Memory B cell (primary cell): ENCODE results near the gene DHRS1.
A peak's percentile ranks its signal among the peaks of the same experiment; 100 is the strongest.

ENCODE experiments used
- ATAC-seq: fragments of 150-1000 bp; cut with Tn5 transposase; 2 replicates; pipeline ENCODE4 v1.10.0; 2021; ENCODE audit warnings: low read depth, mild to moderate bottlenecking, moderate library complexity
- DNase-seq, 2 donors: peaks; one replicate each; pipeline ENCODE4 v3.0.0; 2022; ENCODE audit warnings: low spot score in 2 of 2
- H3K27ac Mint-ChIP-seq: one replicate; pipeline ENCODE4 v1.8.0; 2022; ENCODE audit warnings: mild to moderate bottlenecking, moderate library complexity, mixed read lengths
- H3K27me3 Mint-ChIP-seq: one replicate; pipeline ENCODE4 v1.8.0; 2022; ENCODE audit warnings: mixed read lengths
- H3K36me3 Mint-ChIP-seq: one replicate; pipeline ENCODE4 v1.8.0; 2022; ENCODE audit warnings: mild to moderate bottlenecking, mixed read lengths
- H3K4me1 Mint-ChIP-seq: one replicate; pipeline ENCODE4 v1.8.0; 2022; ENCODE audit warnings: mixed read lengths
- H3K4me3 Mint-ChIP-seq: one replicate; pipeline ENCODE4 v1.8.0; 2022; ENCODE audit warnings: mild to moderate bottlenecking, moderate library complexity, mixed read lengths
- H3K9me3 Mint-ChIP-seq: one replicate; pipeline ENCODE4 v1.8.0; 2022; ENCODE audit warnings: mixed read lengths

Gene DHRS1

DNA sequence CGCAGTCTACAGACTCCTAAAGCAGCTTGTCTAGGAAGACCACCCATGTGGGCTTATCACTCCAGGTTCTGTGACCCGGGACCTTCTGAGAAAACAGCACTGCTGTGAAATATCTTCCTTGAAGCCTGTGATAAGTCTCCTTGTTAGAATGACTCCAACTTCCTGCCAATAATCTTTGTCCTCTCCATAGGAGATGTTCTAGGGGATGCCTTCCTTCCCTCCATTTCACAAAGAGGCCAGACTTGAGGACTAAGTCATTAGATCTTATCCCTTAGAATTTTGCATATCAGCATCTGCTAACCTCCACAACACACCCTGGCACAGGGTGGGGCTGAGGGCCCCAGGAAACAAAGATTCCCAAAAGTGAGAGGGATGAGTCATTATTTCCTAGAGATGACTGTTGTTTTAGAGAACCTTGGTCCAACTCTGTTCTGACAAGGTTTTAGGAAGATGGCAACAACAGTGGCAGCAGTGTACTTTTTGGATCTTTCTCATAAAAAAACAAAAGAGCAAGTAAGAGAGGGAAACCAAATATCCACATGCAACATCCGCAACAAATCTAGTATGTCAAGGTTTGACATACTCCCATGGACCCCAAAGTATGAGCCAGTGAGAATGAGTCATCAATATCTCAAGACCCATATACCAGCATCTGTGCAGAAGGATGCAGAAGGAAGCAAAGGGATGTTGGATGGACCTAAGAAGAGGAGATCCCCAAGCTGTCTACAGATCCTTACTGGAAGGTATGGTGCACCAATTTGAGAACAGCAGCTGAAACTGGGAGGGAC is 17.8 kb upstream of the DHRS1 start:
- ATAC-seq, result no peak
- peaks cover 16% of the 10 kb centered on the region for H3K4me1 Mint-ChIP-seq
- no peaks in the 10 kb centered on the region for H3K9me3 Mint-ChIP-seq
- H3K36me3 Mint-ChIP-seq, result no peaks in the 10 kb centered on the region
- DNase-seq, result no peak
- H3K27ac Mint-ChIP-seq, result no peak overlapping the region
- peaks cover 16% of the 10 kb centered on the region for H3K27me3 Mint-ChIP-seq
- H3K4me3 Mint-ChIP-seq, result no peak overlapping the region

DNA sequence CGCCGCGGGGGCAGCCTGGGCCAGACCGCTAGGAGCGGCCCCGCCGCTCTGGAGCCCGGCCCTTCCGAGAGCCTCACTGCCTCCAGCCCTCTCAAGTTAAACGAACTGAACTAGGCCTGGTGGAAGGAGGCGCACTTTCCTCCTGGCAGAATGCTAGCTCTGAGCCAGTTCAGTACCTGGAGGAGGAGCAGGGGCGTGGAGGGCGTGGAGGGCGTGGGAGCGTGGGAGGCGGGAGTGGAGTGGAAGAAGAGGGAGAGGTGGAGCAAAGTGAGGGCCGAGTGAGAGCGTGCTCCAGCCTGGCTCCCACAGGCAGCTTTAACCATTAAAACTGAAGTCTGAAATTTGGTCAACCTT is 17.0 kb upstream of the DHRS1 start:
- H3K4me1 Mint-ChIP-seq, result peaks cover 22% of the 10 kb centered on the region

DNA sequence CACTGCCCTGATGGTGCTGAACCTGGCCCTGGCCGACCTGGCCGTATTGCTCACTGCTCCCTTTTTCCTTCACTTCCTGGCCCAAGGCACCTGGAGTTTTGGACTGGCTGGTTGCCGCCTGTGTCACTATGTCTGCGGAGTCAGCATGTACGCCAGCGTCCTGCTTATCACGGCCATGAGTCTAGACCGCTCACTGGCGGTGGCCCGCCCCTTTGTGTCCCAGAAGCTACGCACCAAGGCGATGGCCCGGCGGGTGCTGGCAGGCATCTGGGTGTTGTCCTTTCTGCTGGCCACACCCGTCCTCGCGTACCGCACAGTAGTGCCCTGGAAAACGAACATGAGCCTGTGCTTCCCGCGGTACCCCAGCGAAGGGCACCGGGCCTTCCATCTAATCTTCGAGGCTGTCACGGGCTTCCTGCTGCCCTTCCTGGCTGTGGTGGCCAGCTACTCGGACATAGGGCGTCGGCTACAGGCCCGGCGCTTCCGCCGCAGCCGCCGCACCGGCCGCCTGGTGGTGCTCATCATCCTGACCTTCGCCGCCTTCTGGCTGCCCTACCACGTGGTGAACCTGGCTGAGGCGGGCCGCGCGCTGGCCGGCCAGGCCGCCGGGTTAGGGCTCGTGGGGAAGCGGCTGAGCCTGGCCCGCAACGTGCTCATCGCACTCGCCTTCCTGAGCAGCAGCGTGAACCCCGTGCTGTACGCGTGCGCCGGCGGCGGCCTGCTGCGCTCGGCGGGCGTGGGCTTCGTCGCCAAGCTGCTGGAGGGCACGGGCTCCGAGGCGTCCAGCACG is 16.4 kb upstream of the DHRS1 start:
- ATAC-seq, result no peak
- peaks cover 12% of the 10 kb centered on the region for H3K27me3 Mint-ChIP-seq
- peaks cover 22% of the 10 kb centered on the region for H3K4me1 Mint-ChIP-seq
- H3K36me3 Mint-ChIP-seq, result no peaks in the 10 kb centered on the region
- no peak overlapping the region for H3K4me3 Mint-ChIP-seq
- H3K9me3 Mint-ChIP-seq, result no peaks in the 10 kb centered on the region
- DNase-seq, result no peak
- no peak overlapping the region for H3K27ac Mint-ChIP-seq

More for the DNA sequence above, 17.0 kb upstream of the DHRS1 start:
- Mint-ChIP-seq H3K27ac (no peak overlapping the region), H3K27me3 (peaks cover 13% of the 10 kb centered on the region), H3K36me3 (no peaks in the 10 kb centered on the region), H3K9me3 (no peaks in the 10 kb centered on the region), H3K4me3 (no peak overlapping the region)
- DNase-seq (no peak), ATAC-seq (no peak)

DNA sequence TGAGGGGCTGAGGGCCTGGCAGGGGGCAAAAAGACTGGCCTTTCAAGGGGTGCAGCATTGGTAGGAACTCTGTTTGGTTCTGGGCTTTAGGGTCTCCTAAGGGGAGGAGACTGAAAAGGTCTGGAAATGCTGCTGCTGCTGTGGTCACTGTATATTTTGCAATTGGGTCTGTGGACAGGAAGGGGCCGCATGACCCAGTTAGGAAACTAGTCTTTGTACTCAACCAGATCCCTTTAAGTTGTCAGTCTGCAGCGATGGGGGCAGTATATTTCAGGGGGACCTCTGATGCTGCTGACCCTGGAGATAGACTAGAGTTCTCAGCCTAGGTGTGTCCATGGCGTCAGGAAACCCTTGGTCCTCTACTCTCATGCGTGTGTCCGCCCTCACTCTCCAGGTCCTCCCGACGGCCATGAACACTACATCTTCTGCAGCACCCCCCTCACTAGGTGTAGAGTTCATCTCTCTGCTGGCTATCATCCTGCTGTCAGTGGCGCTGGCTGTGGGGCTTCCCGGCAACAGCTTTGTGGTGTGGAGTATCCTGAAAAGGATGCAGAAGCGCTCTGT is 15.7 kb upstream of the DHRS1 start:
- no peak overlapping the region for H3K27ac Mint-ChIP-seq
- H3K9me3 Mint-ChIP-seq, result no peaks in the 10 kb centered on the region
- ATAC-seq (no peak), DNase-seq (no peak)
- H3K4me3 Mint-ChIP-seq, result no peak overlapping the region
- H3K27me3 Mint-ChIP-seq, result peaks cover 10% of the 10 kb centered on the region
- H3K4me1 Mint-ChIP-seq, result peaks cover 24% of the 10 kb centered on the region
- H3K36me3 Mint-ChIP-seq, result no peaks in the 10 kb centered on the region

DNA sequence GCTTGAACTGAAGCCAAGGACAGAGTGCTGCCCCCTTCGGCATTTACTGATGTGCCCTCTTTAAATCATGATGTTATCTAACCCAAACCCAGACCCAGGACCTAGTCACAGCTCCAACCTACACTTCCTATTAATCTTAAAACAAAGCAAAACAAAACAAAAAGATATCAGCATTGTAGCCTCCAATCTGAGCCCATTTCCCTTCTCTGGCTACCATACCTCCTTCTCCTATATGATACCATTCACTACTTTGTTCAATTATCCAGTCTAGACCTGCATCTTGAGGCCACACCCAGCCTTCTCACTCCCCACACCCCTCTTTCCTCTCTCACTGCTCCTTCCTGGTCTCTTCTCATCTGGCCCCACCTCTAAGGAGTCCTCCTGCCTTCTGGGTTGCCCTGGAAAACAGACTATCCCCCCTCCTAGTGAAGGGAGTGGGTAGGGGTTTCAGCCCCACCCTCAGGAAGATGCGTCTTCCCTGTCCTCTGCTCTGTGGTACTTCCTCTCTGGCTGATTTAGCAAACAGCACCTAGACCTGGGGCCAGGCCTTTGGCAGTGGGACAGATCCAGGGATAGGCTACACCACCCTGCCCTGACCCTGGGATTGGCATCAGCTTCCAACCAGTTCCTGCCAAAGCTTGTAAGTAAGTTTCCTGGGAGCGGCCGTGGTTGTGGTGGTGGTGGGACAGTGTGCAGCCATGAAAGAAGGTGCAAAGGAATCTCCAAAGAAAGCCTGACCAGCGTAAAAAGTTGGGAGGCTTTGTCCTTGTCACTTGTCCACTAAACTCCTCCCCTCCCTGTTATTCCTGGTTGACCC is 15.0 kb upstream of the DHRS1 start:
- H3K4me1 Mint-ChIP-seq, result peaks cover 29% of the 10 kb centered on the region
- ATAC-seq (no peak), DNase-seq (no peak)
- no peak overlapping the region for H3K4me3 Mint-ChIP-seq
- H3K27me3 Mint-ChIP-seq, result peaks cover 5% of the 10 kb centered on the region
- no peaks in the 10 kb centered on the region for H3K36me3 Mint-ChIP-seq
- H3K9me3 Mint-ChIP-seq, result no peaks in the 10 kb centered on the region
- no peak overlapping the region for H3K27ac Mint-ChIP-seq

DNA sequence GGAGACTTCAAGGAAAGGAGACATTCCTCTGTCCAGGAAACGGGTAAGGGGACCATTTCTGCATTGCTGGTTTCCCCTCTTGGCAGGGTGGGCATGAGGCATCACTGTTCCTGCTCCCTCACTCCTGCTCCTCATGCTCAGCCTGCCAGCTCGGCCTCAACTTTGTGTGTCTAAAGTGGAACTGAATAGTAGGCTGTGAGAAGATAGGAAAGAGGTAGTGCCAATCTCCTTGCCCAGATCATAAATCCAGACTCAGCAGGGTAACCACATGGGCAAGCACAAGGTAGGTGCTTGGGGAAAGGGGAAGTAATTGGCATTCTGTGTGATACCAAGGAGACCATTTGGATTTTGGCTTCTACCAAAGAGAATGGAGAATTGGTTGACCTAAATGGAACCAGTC is 14.3 kb upstream of the DHRS1 start:
- H3K4me3 Mint-ChIP-seq, result no peak overlapping the region
- peaks cover 2% of the 10 kb centered on the region for H3K27me3 Mint-ChIP-seq
- H3K4me1 Mint-ChIP-seq, result peaks cover 36% of the 10 kb centered on the region
- H3K36me3 Mint-ChIP-seq, result no peaks in the 10 kb centered on the region
- DNase-seq (no peak), ATAC-seq (no peak)
- H3K9me3 Mint-ChIP-seq, result no peaks in the 10 kb centered on the region
- no peak overlapping the region for H3K27ac Mint-ChIP-seq

DNA sequence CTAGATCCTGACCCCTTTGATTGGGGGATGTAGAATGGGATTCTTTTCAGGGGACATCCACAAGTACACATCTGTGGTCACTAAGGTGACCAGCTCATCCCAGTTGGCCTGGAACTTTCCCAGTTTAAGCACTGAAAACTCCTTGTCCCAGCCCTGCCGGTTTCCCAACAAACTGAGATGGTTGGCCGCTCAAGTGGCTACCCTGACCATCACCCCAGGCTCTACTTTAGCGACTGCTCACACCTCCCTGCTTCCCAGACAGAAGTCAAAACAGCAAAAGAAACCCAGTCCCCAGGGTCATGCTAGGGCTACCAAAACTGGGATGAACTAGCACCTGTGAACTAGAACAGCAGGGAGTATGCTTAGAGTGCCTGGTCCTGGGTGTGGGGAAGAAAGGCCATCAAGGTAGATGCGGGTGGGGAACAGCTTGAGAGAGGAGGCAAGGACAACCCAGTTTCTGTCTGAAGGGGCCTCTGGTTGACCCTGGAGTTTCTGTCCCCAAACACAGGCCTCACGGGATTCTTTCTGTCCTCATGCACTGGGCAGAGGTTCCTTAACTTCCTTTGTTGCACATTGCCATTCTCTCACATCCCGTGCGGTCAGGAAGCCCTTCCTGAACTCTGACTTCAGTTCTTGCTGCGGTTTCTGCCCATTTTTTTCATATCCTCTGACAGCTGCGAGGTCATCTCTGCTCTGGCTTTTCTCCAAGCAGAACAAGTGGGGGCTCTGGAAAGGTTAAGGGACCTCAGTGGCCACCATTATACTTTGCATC is 13.3 kb upstream of the DHRS1 start:
- Mint-ChIP-seq H3K27ac (peak overlapping the region; percentile 87), H3K36me3 (peaks cover 3% of the 10 kb centered on the region), H3K4me3 (peak overlapping the region; percentile 44), H3K4me1 (peaks cover 41% of the 10 kb centered on the region), H3K27me3 (no peaks in the 10 kb centered on the region), H3K9me3 (no peaks in the 10 kb centered on the region)
- no peak for ATAC-seq
- DNase-seq, result no peak

DNA sequence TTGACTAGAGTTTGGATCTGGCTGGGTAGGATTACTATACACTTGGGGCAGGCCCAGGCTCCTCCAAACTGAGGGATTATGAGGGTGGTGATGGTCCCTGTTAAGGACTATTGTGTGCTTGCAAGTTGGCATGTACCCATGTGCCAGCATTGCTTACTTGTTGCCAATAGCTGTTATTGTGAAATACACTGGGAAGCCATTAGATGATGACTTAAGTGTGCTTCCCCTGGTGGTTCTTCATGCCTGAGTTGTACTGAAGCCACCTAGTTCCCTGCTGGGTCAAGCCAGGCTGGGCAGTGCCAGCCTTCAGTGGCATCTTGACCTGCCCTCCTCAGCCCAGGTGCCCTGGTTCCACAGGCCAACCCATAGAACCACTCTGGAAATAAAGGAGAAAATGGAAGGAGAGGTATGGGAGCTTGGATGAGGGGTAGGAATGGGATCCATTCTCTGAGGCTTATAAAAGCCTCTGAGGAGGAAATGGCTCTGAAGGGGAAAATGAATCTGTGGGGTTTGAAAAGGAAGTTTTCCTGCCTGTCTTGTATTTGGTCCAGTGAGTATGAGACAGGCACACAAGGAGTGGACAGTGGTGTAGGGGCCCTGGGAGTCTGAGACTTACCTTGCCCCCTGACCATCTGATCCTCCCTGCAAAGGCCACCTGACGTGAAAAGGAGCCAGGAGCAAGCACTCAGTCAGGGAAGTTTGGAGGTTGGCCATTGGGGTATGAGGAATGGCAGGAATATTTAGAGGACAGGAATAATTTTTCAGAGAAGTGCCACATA is 12.4 kb upstream of the DHRS1 start:
- peaks cover 7% of the 10 kb centered on the region for H3K36me3 Mint-ChIP-seq
- ATAC-seq (no peak), DNase-seq (no peak)
- peaks cover 45% of the 10 kb centered on the region for H3K4me1 Mint-ChIP-seq
- no peaks in the 10 kb centered on the region for H3K9me3 Mint-ChIP-seq
- peak overlapping the region; percentile 87 for H3K27ac Mint-ChIP-seq
- no peaks in the 10 kb centered on the region for H3K27me3 Mint-ChIP-seq
- H3K4me3 Mint-ChIP-seq, result peak overlapping the region; percentile 80

DNA sequence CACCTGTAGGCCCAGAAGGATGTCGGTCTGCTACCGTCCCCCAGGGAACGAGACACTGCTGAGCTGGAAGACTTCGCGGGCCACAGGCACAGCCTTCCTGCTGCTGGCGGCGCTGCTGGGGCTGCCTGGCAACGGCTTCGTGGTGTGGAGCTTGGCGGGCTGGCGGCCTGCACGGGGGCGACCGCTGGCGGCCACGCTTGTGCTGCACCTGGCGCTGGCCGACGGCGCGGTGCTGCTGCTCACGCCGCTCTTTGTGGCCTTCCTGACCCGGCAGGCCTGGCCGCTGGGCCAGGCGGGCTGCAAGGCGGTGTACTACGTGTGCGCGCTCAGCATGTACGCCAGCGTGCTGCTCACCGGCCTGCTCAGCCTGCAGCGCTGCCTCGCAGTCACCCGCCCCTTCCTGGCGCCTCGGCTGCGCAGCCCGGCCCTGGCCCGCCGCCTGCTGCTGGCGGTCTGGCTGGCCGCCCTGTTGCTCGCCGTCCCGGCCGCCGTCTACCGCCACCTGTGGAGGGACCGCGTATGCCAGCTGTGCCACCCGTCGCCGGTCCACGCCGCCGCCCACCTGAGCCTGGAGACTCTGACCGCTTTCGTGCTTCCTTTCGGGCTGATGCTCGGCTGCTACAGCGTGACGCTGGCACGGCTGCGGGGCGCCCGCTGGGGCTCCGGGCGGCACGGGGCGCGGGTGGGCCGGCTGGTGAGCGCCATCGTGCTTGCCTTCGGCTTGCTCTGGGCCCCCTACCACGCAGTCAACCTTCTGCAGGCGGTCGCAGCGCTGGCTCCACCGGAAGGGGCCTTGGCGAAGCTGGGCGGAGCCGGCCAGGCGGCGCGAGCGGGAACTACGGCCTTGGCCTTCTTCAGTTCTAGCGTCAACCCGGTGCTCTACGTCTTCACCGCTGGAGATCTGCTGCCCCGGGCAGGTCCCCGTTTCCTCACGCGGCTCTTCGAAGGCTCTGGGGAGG is 11.3 kb upstream of the DHRS1 start, which contains the start of gene LTB4R:
Gene LTB4R, plus strand, starts transcription at position 857 of the 959 bp plus-strand sequence. CDS start 4,150 bp downstream, outside the sequence.
- DNase-seq, result peak; percentile 73 to 74

DNA sequence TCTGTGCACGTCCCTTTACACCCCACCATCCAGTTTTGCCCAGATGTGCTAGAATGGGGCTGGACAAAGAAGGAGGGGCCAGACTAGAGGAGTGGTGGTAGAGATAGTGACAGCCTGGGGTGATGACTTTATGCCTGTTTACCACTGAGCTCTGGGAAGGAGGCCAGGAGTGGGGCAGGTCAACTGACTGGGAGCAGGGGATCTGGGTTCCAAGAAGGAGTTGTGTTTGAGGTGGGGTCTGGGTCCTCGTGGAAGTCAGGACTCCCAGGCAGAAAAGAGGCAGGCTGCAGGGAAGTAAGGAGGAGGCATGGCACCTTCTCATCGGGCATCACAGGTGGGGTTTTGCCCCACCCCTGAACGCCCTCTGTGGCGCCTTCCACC is 10.7 kb upstream of the DHRS1 start:
- H3K4me1 Mint-ChIP-seq, result peaks cover 48% of the 10 kb centered on the region
- peak overlapping the region; percentile 87 for H3K27ac Mint-ChIP-seq
- H3K4me3 Mint-ChIP-seq, result peak overlapping the region; percentile 80
- no peak for DNase-seq
- no peak for ATAC-seq
- peaks cover 18% of the 10 kb centered on the region for H3K36me3 Mint-ChIP-seq
- no peaks in the 10 kb centered on the region for H3K27me3 Mint-ChIP-seq
- no peaks in the 10 kb centered on the region for H3K9me3 Mint-ChIP-seq

More for the DNA sequence above, 11.3 kb upstream of the DHRS1 start, which contains the start of gene LTB4R:
- ATAC-seq, result peak; percentile 77
- no peaks in the 10 kb centered on the region for H3K9me3 Mint-ChIP-seq
- peaks cover 12% of the 10 kb centered on the region for H3K36me3 Mint-ChIP-seq
- peaks cover 48% of the 10 kb centered on the region for H3K4me1 Mint-ChIP-seq
- peak within 1 kb of the TSS; percentile 80 for H3K4me3 Mint-ChIP-seq
- H3K27me3 Mint-ChIP-seq, result no peaks in the 10 kb centered on the region
- peak within 1 kb of the TSS; percentile 87 for H3K27ac Mint-ChIP-seq

DNA sequence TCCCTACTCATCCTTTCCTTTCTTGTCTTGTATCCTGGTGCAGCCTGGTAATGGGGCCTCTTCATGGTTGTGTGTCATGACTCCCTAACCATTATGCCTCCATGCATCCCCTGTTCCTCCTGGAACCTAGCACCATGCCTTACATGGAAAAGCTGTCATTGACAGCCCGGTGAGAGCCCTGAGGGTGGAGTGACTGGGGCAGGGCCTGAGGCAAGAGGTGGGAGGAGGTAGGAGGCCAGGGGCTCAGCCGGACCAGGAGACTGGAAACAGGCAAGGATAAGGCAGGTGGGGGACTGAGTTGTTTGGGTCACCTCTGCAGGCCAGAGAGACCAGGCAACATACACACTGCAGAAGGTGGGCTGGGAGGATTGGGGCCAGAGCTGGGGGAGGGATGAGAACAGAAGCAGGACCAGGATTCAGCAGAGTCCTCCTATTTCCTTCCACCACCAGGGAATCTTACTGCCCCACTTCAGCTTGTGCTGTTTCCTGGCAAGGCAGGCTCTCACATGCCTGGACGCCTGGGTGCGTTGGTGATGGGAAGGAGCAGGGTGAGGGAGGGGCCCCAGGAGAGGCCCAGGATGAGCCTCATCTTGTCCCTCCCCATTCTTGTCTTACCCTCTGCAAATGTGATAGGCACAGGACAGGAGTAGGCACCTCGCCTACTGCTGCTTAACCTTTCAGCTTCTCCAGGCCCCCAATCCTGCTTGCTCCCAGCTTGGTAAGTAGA is 10.1 kb upstream of the DHRS1 start, which contains the start of gene LTB4R2:
Gene LTB4R2, plus strand, starts transcription at position 603 of the 727 bp plus-strand sequence. CDS start 525 bp downstream, outside the sequence.
- peak within 1 kb of the TSS; percentile 87 for H3K27ac Mint-ChIP-seq

More for the DNA sequence above, 10.1 kb upstream of the DHRS1 start, which contains the start of gene LTB4R2:
- ATAC-seq (no peak), DNase-seq (no peak)
- H3K4me3 Mint-ChIP-seq, result peak within 1 kb of the TSS; percentile 80
- peaks cover 48% of the 10 kb centered on the region for H3K4me1 Mint-ChIP-seq
- H3K9me3 Mint-ChIP-seq, result no peaks in the 10 kb centered on the region
- no peaks in the 10 kb centered on the region for H3K27me3 Mint-ChIP-seq
- H3K36me3 Mint-ChIP-seq, result peaks cover 24% of the 10 kb centered on the region
